ENCODE data around the gene RRP1.
"Not testable (repeated sequence)": the region's sequence is repeated elsewhere in the genome, so short reads cannot be mapped to it uniquely, and the experiment has no call there.

RRP1 gene

GRCh38 chr21:43819511-43820405 is 30.4 kb downstream of the RRP1 start:
- H3K36me3 ChIP-seq (ENCODE audit: insufficient read depth, low read length): no peaks in the 10 kb centered on the region
- no peaks in the 10 kb centered on the region for H4K20me1 ChIP-seq (ENCODE audit: insufficient read depth, low read length)
- no peak overlapping the region for H3K4me2 ChIP-seq (ENCODE audit: low read length)
- H3K9me2 ChIP-seq (ENCODE audit: low read depth, low read length): no peaks in the 10 kb centered on the region
- no peaks in the 10 kb centered on the region for H3K9me3 ChIP-seq (ENCODE audit: low read length)
- H3K4me1 ChIP-seq (ENCODE audit: insufficient read depth, low read length, severe bottlenecking): peaks cover 31% of the 10 kb centered on the region
- no peak for TF ChIP-seq EZH2 (IDR thresholded peaks at IDR 0.05; ENCODE audit: borderline replicate concordance, low read length)
- no peak for TF ChIP-seq CTCF (IDR thresholded peaks at IDR 0.05; ENCODE audit: low read length)
- H3K27ac ChIP-seq (ENCODE audit: low read depth, low read length, poor library complexity, severe bottlenecking): no peak overlapping the region
- no peak overlapping the region for H3K4me3 ChIP-seq (ENCODE audit: low read depth, low read length, poor library complexity, severe bottlenecking)
- H3K9ac ChIP-seq (ENCODE audit: low read length): no peak overlapping the region
- H2AFZ ChIP-seq (ENCODE audit: low read length): no peak overlapping the region
- H3F3A ChIP-seq (ENCODE audit: insufficient read depth, low read length): no peaks in the 10 kb centered on the region
- no peaks in the 10 kb centered on the region for H3K27me3 ChIP-seq (ENCODE audit: insufficient read depth, low read length)
- H3K79me2 ChIP-seq (ENCODE audit: insufficient read depth, low read length): no peaks in the 10 kb centered on the region

- H3K9me3 ChIP-seq (ENCODE audit: low read length): no peaks in the 10 kb centered on the region
- no peaks in the 10 kb centered on the region for H3K79me2 ChIP-seq (ENCODE audit: insufficient read depth, low read length)
- H4K20me1 ChIP-seq (ENCODE audit: insufficient read depth, low read length): no peaks in the 10 kb centered on the region
- H3K36me3 ChIP-seq (ENCODE audit: insufficient read depth, low read length): no peaks in the 10 kb centered on the region
- no peaks in the 10 kb centered on the region for H3F3A ChIP-seq (ENCODE audit: insufficient read depth, low read length)
- no peak overlapping the region for H3K27ac ChIP-seq (ENCODE audit: low read depth, low read length, poor library complexity, severe bottlenecking)
- no peak overlapping the region for H3K4me3 ChIP-seq (ENCODE audit: low read depth, low read length, poor library complexity, severe bottlenecking)
- peaks cover 29% of the 10 kb centered on the region for H3K4me1 ChIP-seq (ENCODE audit: insufficient read depth, low read length, severe bottlenecking)
- no peak overlapping the region for H2AFZ ChIP-seq (ENCODE audit: low read length)
- no peak overlapping the region for H3K9ac ChIP-seq (ENCODE audit: low read length)
- TF ChIP-seq EZH2 (IDR thresholded peaks at IDR 0.05; ENCODE audit: borderline replicate concordance, low read length) (no peak), CTCF (IDR thresholded peaks at IDR 0.05; ENCODE audit: low read length) (no peak)
- H3K9me2 ChIP-seq (ENCODE audit: low read depth, low read length): no peaks in the 10 kb centered on the region
- H3K4me2 ChIP-seq (ENCODE audit: low read length): no peak overlapping the region
- H3K27me3 ChIP-seq (ENCODE audit: insufficient read depth, low read length): no peaks in the 10 kb centered on the region
These were observed 31.1 kb downstream of the RRP1 start for GRCh38 chr21:43820466-43820865.

DNA sequence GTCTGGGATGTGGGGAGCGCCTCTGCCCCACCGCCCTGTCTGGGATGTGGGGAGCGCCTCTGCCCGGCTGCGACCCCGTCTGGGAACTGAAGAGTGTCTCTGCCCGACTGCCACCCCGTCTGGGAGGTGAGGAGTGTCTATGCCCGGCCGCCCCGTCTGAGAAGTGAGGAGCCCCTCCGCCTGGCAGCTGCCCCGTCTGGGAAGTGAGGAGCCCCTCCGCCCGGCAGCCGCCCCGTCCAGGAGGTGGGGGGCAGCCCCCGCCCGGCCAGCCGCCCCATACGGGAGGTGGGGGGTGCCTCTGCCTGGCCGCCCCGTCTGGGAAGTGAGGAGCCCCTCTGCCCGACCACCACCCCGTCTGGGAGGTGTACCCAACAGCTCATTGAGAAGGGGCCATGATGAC is 32.8 kb downstream of the RRP1 start:
- H3K4me1 ChIP-seq (ENCODE audit: insufficient read depth, low read length, severe bottlenecking): peaks cover 17% of the 10 kb centered on the region
- H3K36me3 ChIP-seq (ENCODE audit: insufficient read depth, low read length); H4K20me1 ChIP-seq (ENCODE audit: insufficient read depth, low read length); H3K27me3 ChIP-seq (ENCODE audit: insufficient read depth, low read length); H3K4me2 ChIP-seq (ENCODE audit: low read length); H3K27ac ChIP-seq (ENCODE audit: low read depth, low read length, poor library complexity, severe bottlenecking); H3K4me3 ChIP-seq (ENCODE audit: low read depth, low read length, poor library complexity, severe bottlenecking); H3K9me2 ChIP-seq (ENCODE audit: low read depth, low read length); H2AFZ ChIP-seq (ENCODE audit: low read length); H3F3A ChIP-seq (ENCODE audit: insufficient read depth, low read length); H3K9ac ChIP-seq (ENCODE audit: low read length); H3K9me3 ChIP-seq (ENCODE audit: low read length); H3K79me2 ChIP-seq (ENCODE audit: insufficient read depth, low read length): not testable (repeated sequence)

GRCh38 chr21:43822741-43823140 is 33.4 kb downstream of the RRP1 start:
- peaks cover 11% of the 10 kb centered on the region for H3K4me1 ChIP-seq (ENCODE audit: insufficient read depth, low read length, severe bottlenecking)
- H3K27ac ChIP-seq (ENCODE audit: low read depth, low read length, poor library complexity, severe bottlenecking); H3F3A ChIP-seq (ENCODE audit: insufficient read depth, low read length); H3K4me2 ChIP-seq (ENCODE audit: low read length); H3K36me3 ChIP-seq (ENCODE audit: insufficient read depth, low read length); H3K9me2 ChIP-seq (ENCODE audit: low read depth, low read length); H3K9ac ChIP-seq (ENCODE audit: low read length); H2AFZ ChIP-seq (ENCODE audit: low read length); H3K27me3 ChIP-seq (ENCODE audit: insufficient read depth, low read length); H3K4me3 ChIP-seq (ENCODE audit: low read depth, low read length, poor library complexity, severe bottlenecking); H3K9me3 ChIP-seq (ENCODE audit: low read length); H4K20me1 ChIP-seq (ENCODE audit: insufficient read depth, low read length); H3K79me2 ChIP-seq (ENCODE audit: insufficient read depth, low read length): not testable (repeated sequence)

All from OCI-LY1 (cell line).